ENCODE results near the gene PSMB10.

The PSMB10 gene

GRCh38 chr16:67892375-67892774 is 44.3 kb downstream of the PSMB10 start:
- DNase-seq (ENCODE audit: low spot score), result no peak

GRCh38 chr16:67888331-67888730 is 48.3 kb downstream of the PSMB10 start:
- DNase-seq (ENCODE audit: low spot score), result no peak

- DNase-seq (ENCODE audit: low spot score), result no peak
These were observed 50.3 kb downstream of the PSMB10 start for GRCh38 chr16:67886387-67886786.

GRCh38 chr16:67885976-67886375 is 50.7 kb downstream of the PSMB10 start:
- no peak for DNase-seq (ENCODE audit: low spot score)

- no peak for DNase-seq (ENCODE audit: low spot score)
These were observed 51.1 kb downstream of the PSMB10 start for GRCh38 chr16:67885545-67885944.

- peak; percentile 61 for DNase-seq (ENCODE audit: low spot score)
These were observed 52.0 kb downstream of the PSMB10 start, which contains the start of gene NRN1L for GRCh38 chr16:67884684-67885083. NRN1L (plus strand) TSS chr16:67884885; CDS start chr16:67884904, 19 bp downstream.
